LNCAP (cell line): ENCODE results near the gene OSBPL1A.

ENCODE experiments used
- TF ChIP-seq, protein P1 (sequence below): fragments of 450-650 bp; IDR thresholded peaks from 2 replicates; pipeline ENCODE4 v1.5.1; 2017; ENCODE audit warnings: mild to moderate bottlenecking

Gene OSBPL1A

DNA sequence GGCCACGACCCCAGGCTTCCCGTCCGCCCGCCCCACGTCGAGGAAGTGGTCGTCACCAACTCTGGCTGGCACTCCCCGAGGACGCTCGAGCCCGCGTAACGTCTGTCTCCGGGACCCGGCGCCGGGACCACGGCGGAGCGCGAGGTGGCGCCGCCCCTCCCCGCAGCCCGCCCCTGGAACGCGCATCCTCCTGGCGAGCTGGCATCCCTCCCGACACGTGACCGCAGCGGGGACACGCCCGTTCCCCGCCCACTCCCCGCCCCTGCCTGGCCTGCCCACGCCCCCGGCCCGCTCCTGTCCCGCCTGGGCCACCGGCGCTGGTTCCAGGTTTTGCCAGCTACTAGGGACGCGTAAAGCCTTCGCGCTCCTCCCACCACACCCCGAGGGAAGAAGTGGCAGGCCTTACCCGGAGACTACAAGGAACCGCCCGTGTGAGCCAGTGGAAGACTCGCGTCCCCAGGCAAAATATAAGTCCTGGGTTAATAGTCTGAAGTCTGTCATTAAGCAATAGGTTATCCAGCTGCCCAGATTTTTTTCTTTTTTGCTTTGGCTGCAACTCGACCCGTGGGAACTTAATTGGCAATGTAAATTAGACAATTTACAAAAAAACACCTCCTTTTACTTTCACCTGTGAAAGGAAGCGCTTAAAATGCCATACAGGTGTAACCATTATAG is at the start of gene OSBPL1A:
TSS of gene OSBPL1A (minus strand) at position 131 of the 675 bp plus-strand sequence. CDS start 20,291 bp downstream, outside the sequence.
- TF ChIP-seq, protein P1, sequence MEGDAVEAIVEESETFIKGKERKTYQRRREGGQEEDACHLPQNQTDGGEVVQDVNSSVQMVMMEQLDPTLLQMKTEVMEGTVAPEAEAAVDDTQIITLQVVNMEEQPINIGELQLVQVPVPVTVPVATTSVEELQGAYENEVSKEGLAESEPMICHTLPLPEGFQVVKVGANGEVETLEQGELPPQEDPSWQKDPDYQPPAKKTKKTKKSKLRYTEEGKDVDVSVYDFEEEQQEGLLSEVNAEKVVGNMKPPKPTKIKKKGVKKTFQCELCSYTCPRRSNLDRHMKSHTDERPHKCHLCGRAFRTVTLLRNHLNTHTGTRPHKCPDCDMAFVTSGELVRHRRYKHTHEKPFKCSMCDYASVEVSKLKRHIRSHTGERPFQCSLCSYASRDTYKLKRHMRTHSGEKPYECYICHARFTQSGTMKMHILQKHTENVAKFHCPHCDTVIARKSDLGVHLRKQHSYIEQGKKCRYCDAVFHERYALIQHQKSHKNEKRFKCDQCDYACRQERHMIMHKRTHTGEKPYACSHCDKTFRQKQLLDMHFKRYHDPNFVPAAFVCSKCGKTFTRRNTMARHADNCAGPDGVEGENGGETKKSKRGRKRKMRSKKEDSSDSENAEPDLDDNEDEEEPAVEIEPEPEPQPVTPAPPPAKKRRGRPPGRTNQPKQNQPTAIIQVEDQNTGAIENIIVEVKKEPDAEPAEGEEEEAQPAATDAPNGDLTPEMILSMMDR = no peak

GRCh38 chr18:24446953-24447538 is 49.4 kb upstream of the OSBPL1A start:
- TF ChIP-seq, protein P1 = peak; percentile 66

DNA sequence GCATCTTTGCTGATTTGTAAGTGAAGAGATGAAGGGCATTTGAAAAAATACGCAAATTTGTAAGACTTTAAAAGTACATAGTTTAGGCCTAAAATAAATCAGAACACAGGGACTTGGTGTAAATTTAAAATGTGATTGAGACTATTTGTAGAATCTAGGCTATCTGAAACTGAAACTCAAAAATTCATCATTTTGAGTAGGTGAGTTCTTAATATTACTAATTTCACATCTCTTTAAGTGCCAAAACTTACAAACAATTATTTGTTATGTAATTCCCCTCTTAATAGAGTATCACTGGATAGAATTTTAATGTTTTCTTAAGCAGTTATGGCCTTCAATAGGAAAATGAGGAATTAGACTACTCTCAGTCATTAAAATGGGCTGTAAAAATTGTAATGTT is 48.8 kb upstream of the OSBPL1A start:
- TF ChIP-seq, protein P1 = no peak

DNA sequence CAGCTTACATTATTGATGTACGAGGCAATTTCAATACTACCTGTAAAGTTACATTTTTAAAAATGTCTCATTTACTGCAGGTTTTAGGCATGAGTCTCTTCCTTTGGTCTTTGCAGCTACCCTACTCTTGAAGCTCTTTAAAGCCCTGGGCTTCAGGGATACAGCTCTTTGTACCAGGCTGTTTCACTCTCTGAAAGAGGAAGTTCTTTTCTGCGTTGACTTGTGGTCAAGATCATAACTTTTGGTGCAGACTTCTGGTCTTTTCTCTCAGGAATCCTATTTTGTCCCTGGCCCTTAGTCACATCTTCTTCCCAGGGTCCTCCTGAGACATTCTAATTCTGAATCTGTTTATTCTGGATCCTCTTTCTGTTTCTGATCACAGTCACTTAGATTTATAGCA is 46.2 kb upstream of the OSBPL1A start:
- TF ChIP-seq, protein P1 = no peak

DNA sequence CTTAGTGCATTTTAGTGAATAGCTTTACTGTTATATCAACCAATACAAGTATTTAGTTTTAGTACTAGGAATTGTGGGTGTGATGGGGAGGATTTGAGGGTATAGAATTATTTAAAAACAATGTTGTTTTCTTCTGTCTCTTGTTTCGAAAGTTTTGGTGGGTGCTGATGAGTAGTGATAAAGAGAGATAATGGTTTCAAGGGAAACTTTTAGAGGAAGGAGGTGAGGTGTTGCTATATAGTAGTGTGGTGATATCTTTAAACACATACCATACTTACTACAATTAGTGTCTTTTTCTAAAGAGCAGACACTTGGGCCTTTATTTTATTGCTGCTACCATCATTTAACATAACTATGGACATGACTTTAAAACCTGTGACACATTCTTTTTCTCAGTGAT is 39.3 kb upstream of the OSBPL1A start:
- TF ChIP-seq, protein P1 = no peak

DNA sequence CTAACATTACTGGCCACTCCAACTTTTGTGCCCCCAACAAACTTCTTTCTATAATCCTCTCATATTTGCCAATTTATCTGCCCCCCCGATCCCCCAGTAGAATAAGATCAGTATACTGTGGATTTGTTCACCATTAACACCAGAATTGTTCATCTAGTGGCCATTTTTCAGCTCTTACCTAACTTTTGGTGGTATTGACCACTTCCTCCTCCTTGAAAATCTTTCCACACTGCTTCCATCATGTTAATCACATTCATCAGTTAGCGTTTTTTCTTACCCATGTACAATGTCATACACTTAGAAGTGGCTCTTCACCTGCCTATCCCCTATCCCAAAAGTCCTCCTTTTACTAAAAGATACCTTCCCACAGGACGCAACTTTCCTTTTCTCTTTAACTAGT is 35.0 kb upstream of the OSBPL1A start:
- TF ChIP-seq, protein P1 = no peak

- TF ChIP-seq, protein P1 = no peak
Measured at GRCh38 chr18:24429188-24429587, 31.6 kb upstream of the OSBPL1A start.
